HepG2 (cell line): ENCODE data around the gene IWS1. TPM values are rescaled to one million over a fixed set of nuclear protein-coding genes. Genes with fewer than 3 reads are reported as not detected.
A peak's percentile ranks its signal among the peaks of the same experiment; 100 is the strongest.

ENCODE experiments used
- ATM ChIP-seq: fragments of 450-650 bp; IDR thresholded peaks from 2 replicates; pipeline ENCODE4 v1.7.1; 2017; ENCODE audit warnings: mild to moderate bottlenecking, borderline replicate concordance
- DNMT1 ChIP-seq: sonication (generic); formaldehyde crosslinking; IDR thresholded peaks from 2 replicates; pipeline ENCODE4 v1.5.1; 2020; ENCODE audit warnings: mild to moderate bottlenecking, missing genetic modification reagents
- DR1 ChIP-seq: sonication (generic); formaldehyde crosslinking; IDR thresholded peaks from 2 replicates; pipeline ENCODE4 v1.8.0; 2021; ENCODE audit warnings: mild to moderate bottlenecking, missing genetic modification reagents, inconsistent platforms
- EP300 ChIP-seq, 3 experiments: sonication (generic) in 1 of 3; formaldehyde crosslinking in 1 of 3; IDR thresholded peaks; 2 replicates each; pipeline versions ENCODE4 v1.5.1 to v1.6.1; 2011 to 2020; ENCODE audit warnings: low read depth in 2 of 3, low read length in 2 of 3, borderline replicate concordance in 1 of 3, improper control_type of control experiment in 1 of 3, mild to moderate bottlenecking in 1 of 3, missing genetic modification reagents in 1 of 3, moderate library complexity in 1 of 3
- FOXM1 ChIP-seq: sonication (generic); formaldehyde crosslinking; IDR thresholded peaks from 2 replicates; pipeline ENCODE4 v1.5.0; 2020; ENCODE audit warnings: missing genetic modification reagents
- HOXA5 ChIP-seq: sonication (generic); formaldehyde crosslinking; IDR thresholded peaks from 2 replicates; pipeline ENCODE4 v1.4.0; 2020; ENCODE audit warnings: missing genetic modification reagents
- IRX3 ChIP-seq: sonication (generic); formaldehyde crosslinking; IDR thresholded peaks from 2 replicates; pipeline ENCODE4 v1.8.1; 2023; ENCODE audit warnings: mild to moderate bottlenecking, low read depth, missing genetic modification reagents, borderline replicate concordance
- KDM2A ChIP-seq: sonication (generic); formaldehyde crosslinking; IDR thresholded peaks from 2 replicates; pipeline ENCODE4 v1.4.0; 2020; ENCODE audit warnings: low read depth, missing genetic modification reagents, borderline replicate concordance
- MTA1 ChIP-seq: sonication (generic); formaldehyde crosslinking; IDR thresholded peaks from 2 replicates; pipeline ENCODE4 v1.4.0; 2020; ENCODE audit warnings: missing genetic modification reagents, mild to moderate bottlenecking, borderline replicate concordance
- NPAS2 ChIP-seq: sonication (generic); formaldehyde crosslinking; IDR thresholded peaks from 2 replicates; pipeline ENCODE4 v1.8.0; 2022; ENCODE audit warnings: mild to moderate bottlenecking, missing genetic modification reagents, borderline replicate concordance
- SMC3 ChIP-seq: IDR thresholded peaks from 2 replicates; pipeline ENCODE4 v1.6.1; 2011; ENCODE audit warnings: low read length, improper control_type of control experiment
- ZNF17 ChIP-seq: sonication (generic); formaldehyde crosslinking; IDR thresholded peaks from 2 replicates; pipeline ENCODE4 v1.5.0; 2020; ENCODE audit warnings: mild to moderate bottlenecking, missing genetic modification reagents
- ZNF282 ChIP-seq: fragments of 450-650 bp; IDR thresholded peaks from 2 replicates; pipeline ENCODE4 v1.6.1; 2018; ENCODE audit not compliant: partially characterized antibody
- ZNF614 ChIP-seq: IDR thresholded peaks from 2 replicates; pipeline ENCODE4 v1.6.1; 2018; ENCODE audit warnings: missing biosample characterization, missing genetic modification reagents, inconsistent platforms, borderline replicate concordance
- ZNF720 ChIP-seq: sonication (generic); formaldehyde crosslinking; IDR thresholded peaks from 2 replicates; pipeline ENCODE4 v1.4.0; 2020; ENCODE audit warnings: missing genetic modification reagents
- ZNF776 ChIP-seq: sonication (generic); formaldehyde crosslinking; IDR thresholded peaks from 2 replicates; pipeline ENCODE4 v1.4.0; 2020; ENCODE audit warnings: mild to moderate bottlenecking, missing genetic modification reagents
- ZNF83 ChIP-seq: sonication (generic); formaldehyde crosslinking; IDR thresholded peaks from 2 replicates; pipeline ENCODE4 v1.4.0; 2020; ENCODE audit warnings: missing genetic modification reagents, mild to moderate bottlenecking, borderline replicate concordance
- ZSCAN12 ChIP-seq: sonication (generic); formaldehyde crosslinking; IDR thresholded peaks from 2 replicates; pipeline ENCODE4 v1.9.0; 2021; ENCODE audit warnings: mild to moderate bottlenecking, missing genetic modification reagents
- polyA plus RNA-seq, 8 experiments: library from polyadenylated mRNA; depleted of rRNA in 3 of 8; stranded (reverse) in 7 of 8; unstranded in 1 of 8; fragments of >200 nt; fragmentation: Illumina TruSeq in 4 of 8; extraction: Trizol in 4 of 8; gene quantifications; 2 replicates each; pipeline versions ENCODE4 v1.2.1 to v1.2.3, GENCODE V29; 2011 to 2016; ENCODE audit warnings: low read depth in 4 of 8, missing spikeins in 1 of 8, mixed read lengths in 1 of 8; ENCODE audit not compliant: insufficient read depth in 1 of 8
- total RNA-seq, 5 experiments: library from RNA; depleted of rRNA; stranded (reverse); fragments of >200 nt; fragmentation: Illumina TruSeq; extraction: Trizol; gene quantifications; 2 replicates each; pipeline ENCODE4 v1.2.3, GENCODE V29; 2016; ENCODE audit warnings: low read depth in 1 of 5
- TF ChIP-seq, protein P1 (sequence below): sonication (generic); formaldehyde crosslinking; IDR thresholded peaks from 2 replicates; pipeline ENCODE4 v1.5.0; 2020; ENCODE audit warnings: mild to moderate bottlenecking, missing genetic modification reagents, borderline replicate concordance
- TF ChIP-seq, protein P2 (sequence below): sonication (generic); formaldehyde crosslinking; IDR thresholded peaks from 2 replicates; pipeline ENCODE4 v1.4.0; 2020; ENCODE audit warnings: missing genetic modification reagents

Gene IWS1
- total and polyA plus RNA-seq, 2 of the 13 experiments (the other 11 are each of a cell fraction or from before 2014, with no cell fraction given): 28.9 to 62.3 TPM

DNA sequence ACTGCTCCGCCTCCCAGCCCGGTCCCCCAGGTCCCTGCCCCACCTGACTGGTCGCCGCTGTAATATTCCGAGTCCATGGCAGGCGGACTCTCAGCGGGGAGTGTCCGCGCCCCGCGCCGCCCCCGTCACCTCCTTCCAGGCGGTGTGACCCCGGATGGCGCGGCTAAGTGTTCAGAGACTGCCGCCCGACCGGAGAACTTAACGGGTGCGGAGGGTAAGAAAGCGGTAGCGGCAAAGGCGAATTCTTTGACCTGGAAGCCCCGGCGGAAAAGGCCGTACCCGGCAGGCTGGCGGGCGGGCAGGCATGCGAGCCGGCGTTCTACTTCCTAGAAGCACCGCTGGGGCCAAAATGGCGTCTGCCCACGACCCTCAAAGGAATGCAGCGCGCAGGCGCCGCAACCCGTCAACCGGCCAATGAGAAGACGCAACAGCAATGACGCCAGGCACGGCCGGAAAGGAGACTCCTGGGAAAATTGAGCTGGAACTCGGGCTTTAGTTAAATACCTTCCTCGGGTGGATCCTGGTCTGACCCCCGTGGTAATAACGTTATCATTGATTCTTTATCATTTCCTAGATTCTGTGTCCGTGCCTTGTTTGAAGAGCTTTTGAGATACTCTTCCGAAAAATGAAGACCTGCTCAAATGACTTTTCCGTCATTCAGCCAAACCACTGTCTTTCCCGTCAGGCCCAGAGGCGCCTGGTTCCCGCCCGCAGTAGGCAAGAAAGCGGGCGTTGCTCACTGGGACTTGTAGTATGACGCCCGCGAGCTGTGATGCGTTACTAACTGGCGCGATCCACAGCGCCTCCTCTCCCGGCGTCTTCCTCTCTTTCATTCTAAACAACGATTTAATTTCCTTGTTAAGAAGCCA is at the start of gene IWS1 (continued):
- TF ChIP-seq, protein P1, sequence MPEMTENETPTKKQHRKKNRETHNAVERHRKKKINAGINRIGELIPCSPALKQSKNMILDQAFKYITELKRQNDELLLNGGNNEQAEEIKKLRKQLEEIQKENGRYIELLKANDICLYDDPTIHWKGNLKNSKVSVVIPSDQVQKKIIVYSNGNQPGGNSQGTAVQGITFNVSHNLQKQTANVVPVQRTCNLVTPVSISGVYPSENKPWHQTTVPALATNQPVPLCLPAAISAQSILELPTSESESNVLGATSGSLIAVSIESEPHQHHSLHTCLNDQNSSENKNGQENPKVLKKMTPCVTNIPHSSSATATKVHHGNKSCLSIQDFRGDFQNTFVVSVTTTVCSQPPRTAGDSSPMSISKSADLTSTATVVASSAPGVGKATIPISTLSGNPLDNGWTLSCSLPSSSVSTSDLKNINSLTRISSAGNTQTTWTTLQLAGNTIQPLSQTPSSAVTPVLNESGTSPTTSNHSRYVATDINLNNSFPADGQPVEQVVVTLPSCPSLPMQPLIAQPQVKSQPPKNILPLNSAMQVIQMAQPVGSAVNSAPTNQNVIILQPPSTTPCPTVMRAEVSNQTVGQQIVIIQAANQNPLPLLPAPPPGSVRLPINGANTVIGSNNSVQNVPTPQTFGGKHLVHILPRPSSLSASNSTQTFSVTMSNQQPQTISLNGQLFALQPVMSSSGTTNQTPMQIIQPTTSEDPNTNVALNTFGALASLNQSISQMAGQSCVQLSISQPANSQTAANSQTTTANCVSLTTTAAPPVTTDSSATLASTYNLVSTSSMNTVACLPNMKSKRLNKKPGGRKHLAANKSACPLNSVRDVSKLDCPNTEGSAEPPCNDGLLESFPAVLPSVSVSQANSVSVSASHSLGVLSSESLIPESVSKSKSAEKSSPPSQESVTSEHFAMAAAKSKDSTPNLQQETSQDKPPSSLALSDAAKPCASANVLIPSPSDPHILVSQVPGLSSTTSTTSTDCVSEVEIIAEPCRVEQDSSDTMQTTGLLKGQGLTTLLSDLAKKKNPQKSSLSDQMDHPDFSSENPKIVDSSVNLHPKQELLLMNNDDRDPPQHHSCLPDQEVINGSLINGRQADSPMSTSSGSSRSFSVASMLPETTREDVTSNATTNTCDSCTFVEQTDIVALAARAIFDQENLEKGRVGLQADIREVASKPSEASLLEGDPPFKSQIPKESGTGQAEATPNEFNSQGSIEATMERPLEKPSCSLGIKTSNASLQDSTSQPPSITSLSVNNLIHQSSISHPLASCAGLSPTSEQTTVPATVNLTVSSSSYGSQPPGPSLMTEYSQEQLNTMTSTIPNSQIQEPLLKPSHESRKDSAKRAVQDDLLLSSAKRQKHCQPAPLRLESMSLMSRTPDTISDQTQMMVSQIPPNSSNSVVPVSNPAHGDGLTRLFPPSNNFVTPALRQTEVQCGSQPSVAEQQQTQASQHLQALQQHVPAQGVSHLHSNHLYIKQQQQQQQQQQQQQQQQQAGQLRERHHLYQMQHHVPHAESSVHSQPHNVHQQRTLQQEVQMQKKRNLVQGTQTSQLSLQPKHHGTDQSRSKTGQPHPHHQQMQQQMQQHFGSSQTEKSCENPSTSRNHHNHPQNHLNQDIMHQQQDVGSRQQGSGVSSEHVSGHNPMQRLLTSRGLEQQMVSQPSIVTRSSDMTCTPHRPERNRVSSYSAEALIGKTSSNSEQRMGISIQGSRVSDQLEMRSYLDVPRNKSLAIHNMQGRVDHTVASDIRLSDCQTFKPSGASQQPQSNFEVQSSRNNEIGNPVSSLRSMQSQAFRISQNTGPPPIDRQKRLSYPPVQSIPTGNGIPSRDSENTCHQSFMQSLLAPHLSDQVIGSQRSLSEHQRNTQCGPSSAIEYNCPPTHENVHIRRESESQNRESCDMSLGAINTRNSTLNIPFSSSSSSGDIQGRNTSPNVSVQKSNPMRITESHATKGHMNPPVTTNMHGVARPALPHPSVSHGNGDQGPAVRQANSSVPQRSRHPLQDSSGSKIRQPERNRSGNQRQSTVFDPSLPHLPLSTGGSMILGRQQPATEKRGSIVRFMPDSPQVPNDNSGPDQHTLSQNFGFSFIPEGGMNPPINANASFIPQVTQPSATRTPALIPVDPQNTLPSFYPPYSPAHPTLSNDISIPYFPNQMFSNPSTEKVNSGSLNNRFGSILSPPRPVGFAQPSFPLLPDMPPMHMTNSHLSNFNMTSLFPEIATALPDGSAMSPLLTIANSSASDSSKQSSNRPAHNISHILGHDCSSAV (CRISPR knock-in tag): no peak
- TF ChIP-seq HOXA5 (CRISPR knock-in tag) (peak; percentile 64), MTA1 (CRISPR knock-in tag) (peak; percentile 35; the same call in 1 of the 2 replicates), ZNF17 (no peak), FOXM1 (CRISPR knock-in tag) (no peak), NPAS2 (CRISPR knock-in tag) (no peak), KDM2A (peak; percentile 69; the same call in 1 of the 2 replicates), ZNF282 (no peak), DNMT1 (no peak), SMC3 (no peak), EP300 (IDR thresholded peaks at IDR 0.05; ENCODE audit: low read depth in 2 of 2, low read length in 2 of 2) (0 out of 4 replicates have a peak, but pooled peaks of 1 of the 2 experiments have one; percentile 8), EP300 (CRISPR knock-in tag; IDR thresholded peaks at IDR 0.05; ENCODE audit: borderline replicate concordance) (peak; percentile 16; the same call in 1 of the 2 replicates), DR1 (CRISPR knock-in tag) (peak; percentile 30; the same call in 1 of the 2 replicates), ZNF776 (CRISPR knock-in tag) (peak; percentile 72; the same call in 1 of the 2 replicates), ZNF83 (CRISPR knock-in tag) (0 out of 2 replicates have a peak, but pooled peaks have one; percentile 74), ZNF614 (CRISPR knock-in tag) (peak; percentile 14; the same call in 1 of the 2 replicates), ZSCAN12 (CRISPR knock-in tag) (no peak), ATM (no peak), ZNF720 (no peak; the same call in 1 of the 2 replicates), IRX3 (peak; percentile 80; the same call in 1 of the 2 replicates)
- TF ChIP-seq, protein P2, sequence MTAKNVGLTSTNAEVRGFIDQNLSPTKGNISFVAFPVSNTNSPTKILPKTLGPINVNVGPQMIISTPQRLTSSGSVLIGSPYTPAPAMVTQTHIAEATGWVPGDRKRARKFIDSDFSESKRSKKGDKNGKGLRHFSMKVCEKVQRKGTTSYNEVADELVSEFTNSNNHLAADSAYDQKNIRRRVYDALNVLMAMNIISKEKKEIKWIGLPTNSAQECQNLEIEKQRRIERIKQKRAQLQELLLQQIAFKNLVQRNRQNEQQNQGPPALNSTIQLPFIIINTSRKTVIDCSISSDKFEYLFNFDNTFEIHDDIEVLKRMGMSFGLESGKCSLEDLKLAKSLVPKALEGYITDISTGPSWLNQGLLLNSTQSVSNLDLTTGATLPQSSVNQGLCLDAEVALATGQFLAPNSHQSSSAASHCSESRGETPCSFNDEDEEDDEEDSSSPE (CRISPR knock-in tag): peak; percentile 95
